GM12878 (cell line): Measurements from ENCODE around the gene HOXC9. TPM values are rescaled to one million over a fixed set of nuclear protein-coding genes. Genes with fewer than 3 reads are reported as not detected.

Experiments
- ATAC-seq: fragments of 200-7000 bp; cut with Tn5 transposase; 3 replicates; pipeline ENCODE4 v1.9.1; 2020; ENCODE audit warnings: mild to moderate bottlenecking, moderate library complexity
- BruUV-seq: library from RNA; stranded (reverse); fragments of 400-500 nt; replicated peaks from 2 replicates; lab custom pipeline; 2021; lab: Mats Ljungman, UMichigan
- CTCF ChIA-PET: fragments of 300-600 bp; sonication (Branson Sonifier 250); formaldehyde crosslinking; extraction: SDS; loops from one replicate; lab custom pipeline; 2021; ENCODE audit warnings: inconsistent platforms; lab: Yijun Ruan, JAX
- POLR2A ChIA-PET: fragments of 350-600 bp; formaldehyde crosslinking; extraction: SDS; loops from one replicate; lab custom pipeline; 2021; ENCODE audit warnings: inconsistent platforms; lab: Charles Lee
- RAD21 ChIA-PET: fragments of 300-600 bp; sonication (Branson Sonifier 250); formaldehyde crosslinking; loops from one replicate; lab custom pipeline; 2023; ENCODE audit warnings: antibody characterized with exemption; ENCODE audit not compliant: unreplicated experiment; lab: Charles Lee
- SMC1A ChIA-PET: fragments of 300-600 bp; sonication (Branson Sonifier 250); formaldehyde crosslinking; loops from one replicate; lab custom pipeline; 2023; ENCODE audit not compliant: unreplicated experiment, uncharacterized antibody; lab: Charles Lee
- DNase-seq: peaks from one replicate; pipeline ENCODE4 v3.0.0-alpha.2; 2011; ENCODE audit warnings: low read depth, low spot score
- FAIRE-seq: peaks from 3 replicates; lab custom pipeline; 2011; peaks lifted over from hg19 to GRCh38; lab: Jason Lieb, UNC
- H2AFZ ChIP-seq: 2 replicates; pipeline ENCODE4 v1.6.0; 2011; ENCODE audit warnings: low read depth, low read length, control low read depth; ENCODE audit not compliant: control insufficient read depth
- H3K27ac ChIP-seq: 2 replicates; pipeline ENCODE4 v1.5.1; 2011; ENCODE audit warnings: control low read depth; ENCODE audit not compliant: control insufficient read depth, insufficient read depth
- H3K27me3 ChIP-seq, 2 experiments: replicated peaks in 1 of 2; 2 replicates each; pipeline versions ENCODE4 v1.6.0 to v1.6.1; 2011; ENCODE audit warnings: low read length in 1 of 2; ENCODE audit not compliant: control insufficient read depth in 2 of 2, insufficient read depth in 2 of 2
- H3K36me3 ChIP-seq, 2 experiments: 2 replicates each; pipeline ENCODE4 v1.5.1; 2011; ENCODE audit warnings: low read length in 1 of 2; ENCODE audit not compliant: control insufficient read depth in 2 of 2, insufficient read depth in 2 of 2
- H3K4me1 ChIP-seq: 2 replicates; pipeline ENCODE4 v1.6.1; 2011; ENCODE audit warnings: mild to moderate bottlenecking, low read length, moderate library complexity, mixed read lengths; ENCODE audit not compliant: control insufficient read depth, insufficient read depth
- H3K4me2 ChIP-seq: 2 replicates; pipeline ENCODE4 v1.6.0; 2011; ENCODE audit warnings: control low read depth; ENCODE audit not compliant: control insufficient read depth, insufficient read depth
- H3K4me3 ChIP-seq: fragments of 200-600 bp; sonication (generic); 2 replicates; pipeline ENCODE4 v1.5.1; 2016
- H3K79me2 ChIP-seq: 2 replicates; pipeline ENCODE4 v1.6.0; 2011; ENCODE audit warnings: low read length; ENCODE audit not compliant: control insufficient read depth, insufficient read depth
- H3K9ac ChIP-seq: 2 replicates; pipeline ENCODE4 v1.8.0; 2011; ENCODE audit warnings: low read length, control low read depth, mixed read lengths; ENCODE audit not compliant: control insufficient read depth, insufficient read depth
- H3K9me3 ChIP-seq: replicated peaks from 3 replicates; pipeline ENCODE4 v1.5.1; 2011; ENCODE audit warnings: mild to moderate bottlenecking, low read length; ENCODE audit not compliant: control insufficient read depth, insufficient read depth
- H4K20me1 ChIP-seq: 2 replicates; pipeline ENCODE4 v1.6.0; 2011; ENCODE audit not compliant: control insufficient read depth, insufficient read depth
- CEBPB ChIP-seq, 2 experiments: fragments of 150-350 bp in 1 of 2; IDR thresholded peaks; 2 replicates each; pipeline ENCODE4 v1.6.1; 2012 to 2014; ENCODE audit warnings: low read depth in 2 of 2, low read length in 2 of 2, borderline replicate concordance in 1 of 2, inconsistent platforms in 1 of 2
- MEF2A ChIP-seq: IDR thresholded peaks from 2 replicates; pipeline ENCODE4 v1.6.1; 2011; ENCODE audit warnings: low read depth, mild to moderate bottlenecking, low read length, moderate library complexity; ENCODE audit not compliant: insufficient read depth
- POLR2AphosphoS5 ChIP-seq: IDR thresholded peaks from 2 replicates; pipeline ENCODE4 v1.6.1; 2011; ENCODE audit warnings: mild to moderate bottlenecking, low read length, inconsistent platforms
- RAD51 ChIP-seq: fragments of 450-650 bp; IDR thresholded peaks from 2 replicates; pipeline ENCODE4 v1.6.1; 2016; ENCODE audit warnings: moderate library complexity, mild to moderate bottlenecking, inconsistent platforms
- WRNIP1 ChIP-seq: IDR thresholded peaks from 2 replicates; pipeline ENCODE4 v1.6.1; 2011; ENCODE audit warnings: low read depth, low read length, improper control_type of control experiment, borderline replicate concordance
- WGBS: methylation state at CpG from one replicate; pipeline ENCODE4 v1.1.6; 2016; ENCODE audit warnings: low lambda C conversion rate; ENCODE audit not compliant: insufficient replicate concordance, insufficient coverage; ENCODE audit errors: missing lambda C conversion rate; 5-methylcytosine and 5-hydroxymethylcytosine counted together
- in situ Hi-C: fragments of 300-500 bp; cut with MboI; formaldehyde crosslinking; loops from 9 replicates; pipeline ENCODE4 v1.14.3; 2018; ENCODE audit warnings: mixed read lengths
- intact Hi-C: fragments of 100-400 bp; cut with micrococcal nuclease; formaldehyde crosslinking; loops from one replicate; pipeline ENCODE4 v1.14.2; 2022; ENCODE audit not compliant: unreplicated experiment
- polyA plus RNA-seq, 11 experiments: library from polyadenylated mRNA; depleted of rRNA in 4 of 11; unstranded in 6 of 11; stranded (reverse) in 5 of 11; fragments of >200 nt; fragmentation: Nextera tagmentation in 4 of 11; fragmentation: Illumina TruSeq in 1 of 11; extraction: Ambion mirVana in 4 of 11; extraction: Trizol in 1 of 11; gene quantifications; 1 replicate in 1 of 11; 2 replicates in 10 of 11; pipeline versions ENCODE4 v1.2.1 to v1.2.3, GENCODE V29; 2011 to 2016; ENCODE audit warnings: inconsistent platforms in 2 of 11, missing spikeins in 2 of 11, low read depth in 1 of 11
- total RNA-seq, 4 experiments: library from RNA; depleted of rRNA in 3 of 4; stranded (reverse); fragments of >200 nt in 3 of 4; fragmentation: Illumina TruSeq in 1 of 4; extraction: Trizol in 1 of 4; gene quantifications; 2 replicates each; pipeline versions ENCODE4 v1.2.1 to v1.2.3, GENCODE V29; 2013 to 2021
- TF ChIP-seq, protein P1 (sequence below): fragments of 450-650 bp; IDR thresholded peaks from 2 replicates; pipeline ENCODE4 v1.6.1; 2016; ENCODE audit warnings: mild to moderate bottlenecking, moderate library complexity, borderline replicate concordance

HOXC9 gene
- total and polyA plus RNA-seq, 10 of the 15 experiments (the other 5 are each of a cell fraction or from before 2014, with no cell fraction given) = not detected

DNA sequence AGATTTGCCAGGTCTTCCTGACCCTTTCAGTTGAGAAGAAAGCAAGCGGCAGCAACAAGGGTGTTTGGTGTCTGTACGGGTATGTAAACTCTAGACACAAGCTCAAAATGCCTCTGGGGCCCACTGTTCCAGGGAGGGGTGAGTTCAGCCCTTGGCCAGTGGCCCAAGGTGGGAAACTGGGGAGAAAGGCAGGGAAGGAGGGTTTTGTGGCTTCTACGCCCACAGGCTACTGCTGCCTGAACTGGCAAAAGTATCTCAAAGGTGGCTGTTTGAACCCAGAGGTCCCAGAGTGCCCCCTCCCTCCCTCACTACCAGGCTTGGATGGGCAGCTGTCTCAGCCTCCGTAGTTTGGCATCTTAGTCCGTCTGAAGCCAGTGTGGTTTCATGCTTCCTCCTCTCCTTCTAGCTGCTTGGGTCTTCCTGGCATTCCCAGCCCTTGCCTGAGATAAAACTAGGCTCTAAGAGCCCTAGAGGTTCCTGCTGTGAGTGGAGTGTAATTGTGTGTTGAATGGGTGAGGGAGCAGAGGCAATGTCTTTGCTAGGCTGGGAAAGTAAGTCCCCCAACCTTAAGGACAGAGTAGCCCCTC is 38.4 kb downstream of the HOXC9 start:
- no TSS peak for BruUV-seq
- TF ChIP-seq RAD51 = no peak
- TF ChIP-seq, protein P1, sequence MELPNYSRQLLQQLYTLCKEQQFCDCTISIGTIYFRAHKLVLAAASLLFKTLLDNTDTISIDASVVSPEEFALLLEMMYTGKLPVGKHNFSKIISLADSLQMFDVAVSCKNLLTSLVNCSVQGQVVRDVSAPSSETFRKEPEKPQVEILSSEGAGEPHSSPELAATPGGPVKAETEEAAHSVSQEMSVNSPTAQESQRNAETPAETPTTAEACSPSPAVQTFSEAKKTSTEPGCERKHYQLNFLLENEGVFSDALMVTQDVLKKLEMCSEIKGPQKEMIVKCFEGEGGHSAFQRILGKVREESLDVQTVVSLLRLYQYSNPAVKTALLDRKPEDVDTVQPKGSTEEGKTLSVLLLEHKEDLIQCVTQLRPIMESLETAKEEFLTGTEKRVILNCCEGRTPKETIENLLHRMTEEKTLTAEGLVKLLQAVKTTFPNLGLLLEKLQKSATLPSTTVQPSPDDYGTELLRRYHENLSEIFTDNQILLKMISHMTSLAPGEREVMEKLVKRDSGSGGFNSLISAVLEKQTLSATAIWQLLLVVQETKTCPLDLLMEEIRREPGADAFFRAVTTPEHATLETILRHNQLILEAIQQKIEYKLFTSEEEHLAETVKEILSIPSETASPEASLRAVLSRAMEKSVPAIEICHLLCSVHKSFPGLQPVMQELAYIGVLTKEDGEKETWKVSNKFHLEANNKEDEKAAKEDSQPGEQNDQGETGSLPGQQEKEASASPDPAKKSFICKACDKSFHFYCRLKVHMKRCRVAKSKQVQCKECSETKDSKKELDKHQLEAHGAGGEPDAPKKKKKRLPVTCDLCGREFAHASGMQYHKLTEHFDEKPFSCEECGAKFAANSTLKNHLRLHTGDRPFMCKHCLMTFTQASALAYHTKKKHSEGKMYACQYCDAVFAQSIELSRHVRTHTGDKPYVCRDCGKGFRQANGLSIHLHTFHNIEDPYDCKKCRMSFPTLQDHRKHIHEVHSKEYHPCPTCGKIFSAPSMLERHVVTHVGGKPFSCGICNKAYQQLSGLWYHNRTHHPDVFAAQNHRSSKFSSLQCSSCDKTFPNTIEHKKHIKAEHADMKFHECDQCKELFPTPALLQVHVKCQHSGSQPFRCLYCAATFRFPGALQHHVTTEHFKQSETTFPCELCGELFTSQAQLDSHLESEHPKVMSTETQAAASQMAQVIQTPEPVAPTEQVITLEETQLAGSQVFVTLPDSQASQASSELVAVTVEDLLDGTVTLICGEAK = no peak
- TF ChIP-seq WRNIP1 = no peak
- no peak for TF ChIP-seq CEBPB (IDR thresholded peaks at IDR 0.05; ENCODE audit: borderline replicate concordance in 1 of 2, low read depth in 2 of 2, low read length in 2 of 2)
- no peak for TF ChIP-seq POLR2AphosphoS5
- no peak for TF ChIP-seq MEF2A
- TF ChIP-seq, all 136 proteins: peak for 0
- Histone ChIP-seq H2AFZ (no peak overlapping the region), H3K27me3 (peaks cover 1 to 16% of the 10 kb centered on the region in 2 experiments), H3K36me3 (no peaks in the 10 kb centered on the region), H4K20me1 (no peaks in the 10 kb centered on the region), H3K4me2 (no peak overlapping the region), H3K27ac (no peak overlapping the region), H3K9me3 (no peaks in the 10 kb centered on the region; the same call in 2 of the 3 replicates), H3K9ac (no peak overlapping the region), H3K4me3 (no peak overlapping the region), H3K4me1 (peaks cover 3% of the 10 kb centered on the region; the same call in 1 of the 2 replicates), H3K79me2 (no peaks in the 10 kb centered on the region)
- ChIA-PET POLR2A (interaction anchor here (0.5 to 1.5 kb wide), 3 partner anchors 14 to 33 kb away, joined by 4 to 8 read pairs (median 5); partner anchors contain the start of gene HOXC4), RAD21 (interaction anchor here (0.8 to 12.6 kb wide), 5 partner anchors 13 to 153 kb away, joined by 3 to 222 read pairs (median 7); partner anchors contain the start of genes HOXC4 and SMUG1), SMC1A (interaction anchor here (1.0 to 1.2 kb wide), 3 partner anchors 15 to 163 kb away, joined by 3 to 4 read pairs (median 4); partner anchors contain the start of gene HOXC4), CTCF (interaction anchor here (0.5 to 7.9 kb wide), 5 partner anchors 17 to 178 kb away, joined by 4 to 86 read pairs (median 5); partner anchors contain the start of gene HOXC4)
- no peak for DNase-seq
- 43% methylated on average over 5 of the region's 5 CpGs for WGBS
- ATAC-seq = no peak
- in situ Hi-C loops (no loop called here), intact Hi-C loops (no loop called here)
- FAIRE-seq = no peak
